Anterior cingulate cortex (tissue), 58 donors: ENCODE measurements around the gene PRIMPOL.
A peak's percentile ranks its signal among the peaks of the same experiment; 100 is the strongest.

Experiments
- DNase-seq, 58 donors: peaks; one replicate each; lab custom pipeline; 2025; lab: John Stamatoyannopoulos, UW

PRIMPOL gene

GRCh38 chr4:184662236-184662635 lies 12.7 kb downstream of the PRIMPOL start:
- DNase-seq: no peak

DNA sequence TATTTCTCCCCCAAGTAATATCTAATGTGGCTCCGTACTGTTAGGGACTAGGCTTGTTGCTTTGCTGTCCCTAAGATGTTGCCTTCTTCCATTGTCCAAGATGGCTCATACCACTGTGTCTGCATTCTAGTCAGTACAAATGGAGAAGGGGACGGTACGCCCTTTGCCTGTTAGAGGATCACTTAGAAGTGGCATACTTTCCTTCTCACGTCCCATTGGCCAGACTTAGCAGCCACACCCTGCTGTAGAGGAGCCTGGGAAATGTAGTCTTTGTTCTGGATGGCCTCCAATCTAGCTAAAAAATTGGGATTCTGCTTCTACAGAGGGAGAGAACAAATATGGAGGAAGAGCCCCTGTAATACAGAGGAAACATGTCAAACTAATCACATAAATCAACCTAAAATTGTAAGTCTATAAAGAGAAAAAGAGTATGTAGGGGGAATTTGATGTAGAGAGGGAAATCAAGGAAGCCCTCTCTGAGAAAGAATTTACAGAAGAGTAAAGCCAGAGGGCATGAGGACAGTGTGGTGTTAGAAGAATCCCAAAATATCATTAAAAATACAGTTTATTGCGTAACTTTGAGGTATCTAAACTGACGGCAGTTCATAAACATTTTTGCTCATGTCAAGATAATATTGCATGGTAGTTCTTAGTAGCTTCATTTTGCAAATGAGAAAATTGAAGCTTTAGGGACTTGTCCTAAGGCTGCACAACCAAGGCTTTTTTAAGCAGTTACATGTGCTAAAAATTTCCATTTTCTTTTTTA lies 15.1 kb downstream of the PRIMPOL start:
- no peak for DNase-seq

- DNase-seq: no peak
These were observed 17.1 kb downstream of the PRIMPOL start for GRCh38 chr4:184666670-184667069.

- DNase-seq: no peak
These were observed 18.6 kb downstream of the PRIMPOL start for GRCh38 chr4:184668096-184668495.

DNA sequence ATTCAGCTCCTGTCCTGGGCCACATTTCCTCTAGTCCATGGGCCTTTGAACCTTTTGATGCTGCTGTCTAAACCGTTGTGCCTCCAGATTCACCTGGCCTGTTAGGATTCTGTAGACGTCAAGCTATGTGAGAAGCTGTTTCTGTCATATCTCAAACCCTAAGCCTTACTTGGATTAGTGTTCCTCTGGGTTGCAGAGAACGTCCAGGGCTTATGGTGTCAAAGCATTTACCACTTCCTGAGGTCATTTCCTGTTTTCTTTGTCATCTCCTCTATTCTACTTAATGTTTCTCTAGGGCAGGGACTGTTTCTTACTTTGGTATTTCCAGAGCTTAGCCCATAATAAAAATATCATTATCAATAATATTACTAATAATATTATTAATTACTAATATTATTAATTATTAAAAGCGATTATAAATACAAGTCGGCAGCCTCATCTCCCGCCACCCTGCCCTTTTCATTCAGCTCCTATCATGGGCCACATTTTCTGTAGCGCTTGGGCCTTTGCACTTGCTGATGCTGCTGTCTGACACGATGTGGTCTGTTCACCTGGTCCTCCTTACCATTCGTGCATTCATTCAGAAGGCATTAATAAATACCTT lies 19.1 kb downstream of the PRIMPOL start:
- no peak for DNase-seq

DNA sequence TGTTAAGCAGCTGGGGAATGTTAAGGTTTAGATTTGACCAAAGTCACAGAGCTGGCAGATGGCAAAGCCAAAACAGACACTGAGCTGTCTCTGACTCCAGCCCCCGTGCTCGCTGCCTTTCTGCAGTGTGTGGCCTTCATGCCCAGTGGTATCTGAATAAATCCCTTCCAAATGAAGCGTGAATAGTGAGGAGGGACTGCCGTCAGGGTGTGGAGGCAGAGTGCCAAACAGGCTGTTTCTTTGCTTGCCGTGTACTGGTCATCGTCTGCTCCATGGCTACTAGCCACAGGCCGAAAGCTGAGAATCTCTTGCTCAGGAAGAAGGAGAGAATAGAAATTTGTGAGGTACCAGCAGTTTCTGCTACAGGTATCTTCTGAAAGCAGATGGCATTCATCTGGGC lies 19.7 kb downstream of the PRIMPOL start:
- DNase-seq: peak in 3 of 58 donors; percentile 2 to 13 (median 6)

DNA sequence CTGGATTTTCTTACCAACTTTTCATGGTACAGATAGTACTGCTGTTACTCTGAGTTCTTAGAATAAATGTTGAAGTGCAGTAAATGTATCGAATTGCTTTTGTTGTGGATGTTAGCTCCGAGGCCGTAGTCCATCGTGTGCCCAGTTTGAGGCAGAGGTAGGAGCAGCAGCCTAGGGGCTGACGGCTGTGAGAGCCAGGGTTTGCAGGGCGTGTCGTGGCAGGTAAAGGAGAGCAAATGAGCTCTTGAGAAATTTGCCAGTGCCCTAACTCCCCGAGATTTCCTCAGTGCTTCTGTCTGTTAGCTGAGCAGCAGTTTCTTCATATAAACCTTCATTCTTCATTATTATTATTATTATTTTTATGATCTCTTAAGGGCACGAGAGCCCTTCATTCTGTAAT lies 21.6 kb downstream of the PRIMPOL start:
- no peak for DNase-seq

DNA sequence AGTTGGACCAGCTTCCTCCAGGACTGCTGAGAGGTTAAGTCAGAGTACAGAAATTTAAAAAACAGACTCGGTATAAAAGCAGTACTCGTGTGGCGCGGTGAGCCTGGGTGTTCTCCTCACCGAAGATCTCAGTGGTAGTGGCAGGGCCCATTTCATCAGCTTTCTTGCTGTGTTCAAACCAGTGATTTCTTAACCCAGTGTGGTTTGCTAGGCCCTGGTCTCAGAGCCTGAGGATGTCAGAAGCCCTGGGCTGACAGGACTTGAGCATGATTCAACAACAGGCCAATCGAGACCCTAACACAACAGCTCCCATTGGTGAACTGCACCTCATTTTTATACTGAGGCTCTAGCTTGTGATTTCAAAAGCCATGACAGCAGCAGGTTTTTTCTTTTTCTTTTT lies 23.2 kb downstream of the PRIMPOL start:
- no peak for DNase-seq

GRCh38 chr4:184674011-184674410 lies 24.5 kb downstream of the PRIMPOL start:
- no peak for DNase-seq

GRCh38 chr4:184675018-184675417 lies 25.5 kb downstream of the PRIMPOL start:
- DNase-seq: no peak

DNA sequence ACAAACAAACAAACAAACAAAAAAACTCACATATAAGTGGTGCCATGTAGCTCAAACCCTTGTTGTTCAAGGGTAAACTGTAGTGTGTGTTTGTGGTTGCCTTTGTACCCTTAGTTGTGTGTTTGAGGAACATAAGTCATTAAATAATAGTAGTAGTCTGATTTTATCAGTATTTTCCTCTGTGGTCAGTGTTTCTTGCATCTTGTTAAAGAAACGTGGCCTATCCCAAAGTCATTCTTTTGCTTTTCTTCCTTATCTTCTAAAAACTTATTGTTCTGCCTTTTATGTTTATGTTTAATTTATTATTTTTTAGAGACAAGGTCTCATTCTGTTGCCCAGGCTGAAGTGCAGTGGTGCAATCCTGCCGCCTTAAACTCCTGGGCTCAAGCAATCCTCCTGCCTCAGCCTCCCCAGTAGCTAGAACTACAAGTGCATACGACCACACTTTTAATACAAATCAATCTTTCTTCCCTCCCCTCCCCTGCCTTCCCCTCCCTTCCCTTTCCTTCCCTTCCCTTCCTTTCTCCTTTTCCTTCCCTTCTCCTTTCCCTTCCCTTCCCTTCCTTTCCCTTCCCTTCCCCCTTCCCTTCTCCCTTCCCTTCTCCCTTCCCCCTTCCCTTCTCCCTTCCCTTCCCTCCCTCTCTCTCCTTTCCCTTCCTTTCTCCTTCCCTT lies 26.4 kb downstream of the PRIMPOL start:
- no peak for DNase-seq

DNA sequence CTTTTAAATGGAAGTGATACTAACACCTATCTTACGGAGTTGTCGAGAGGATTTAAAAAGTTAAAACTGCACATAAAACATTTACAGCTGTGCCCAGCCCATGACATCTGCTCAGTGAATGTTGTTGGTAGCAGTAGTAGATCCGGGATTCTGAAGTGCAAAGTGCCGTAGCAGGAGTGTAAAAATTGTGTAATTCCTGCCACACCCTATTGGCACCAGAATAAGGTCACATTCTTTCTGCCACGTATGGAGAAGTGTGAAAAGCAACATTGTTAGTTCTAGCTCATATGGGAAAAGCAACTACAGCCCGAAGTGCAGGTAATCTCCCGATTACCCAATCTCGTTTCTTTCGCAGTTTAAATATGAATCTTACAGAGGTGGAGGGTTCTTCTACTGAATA lies 31.2 kb downstream of the PRIMPOL start:
- no peak for DNase-seq

- no peak for DNase-seq
These were observed 32.4 kb downstream of the PRIMPOL start for GRCh38 chr4:184681916-184682315.

- DNase-seq: no peak
These were observed 35.1 kb downstream of the PRIMPOL start for GRCh38 chr4:184684491-184685189.

DNA sequence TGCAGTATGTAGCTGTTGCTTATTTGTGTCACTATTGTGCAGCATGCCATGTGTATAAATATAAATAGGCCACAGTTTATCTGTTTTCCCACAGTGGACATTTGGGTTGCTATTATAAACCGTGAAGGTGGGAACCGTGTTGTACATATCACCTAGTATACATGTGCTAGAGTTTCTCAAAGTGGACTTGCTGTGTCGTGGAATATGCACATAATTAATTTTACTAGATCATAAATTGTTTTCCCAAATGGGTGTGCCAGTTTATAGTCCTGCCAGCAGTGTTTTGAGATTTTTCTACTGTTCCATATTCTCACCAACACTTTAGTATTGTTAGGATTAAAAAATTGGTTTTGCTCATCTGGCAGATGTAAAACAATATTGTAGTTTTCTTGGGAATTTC lies 38.5 kb downstream of the PRIMPOL start:
- DNase-seq: no peak

- no peak for DNase-seq
These were observed 38.9 kb downstream of the PRIMPOL start for GRCh38 chr4:184688447-184688846.

DNA sequence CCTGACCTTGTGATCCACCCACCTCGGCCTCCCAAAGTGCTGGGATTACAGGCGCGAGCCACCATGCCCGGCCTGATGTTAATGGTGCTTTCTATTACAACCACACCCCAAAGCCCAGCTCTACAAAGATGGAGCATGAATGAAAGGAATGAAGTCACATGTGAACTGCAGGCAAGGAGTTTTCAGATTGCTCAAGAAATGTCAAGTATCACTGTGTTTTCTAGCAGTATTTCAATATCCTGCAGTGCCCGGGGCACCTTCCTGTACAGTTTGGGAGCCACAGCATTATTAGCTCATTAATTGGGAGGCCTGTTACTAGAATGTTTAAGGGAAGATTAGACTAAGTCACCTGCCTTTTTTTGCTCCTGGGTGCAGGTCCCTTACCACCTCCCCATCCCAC lies 40.1 kb downstream of the PRIMPOL start:
- DNase-seq: no peak

DNA sequence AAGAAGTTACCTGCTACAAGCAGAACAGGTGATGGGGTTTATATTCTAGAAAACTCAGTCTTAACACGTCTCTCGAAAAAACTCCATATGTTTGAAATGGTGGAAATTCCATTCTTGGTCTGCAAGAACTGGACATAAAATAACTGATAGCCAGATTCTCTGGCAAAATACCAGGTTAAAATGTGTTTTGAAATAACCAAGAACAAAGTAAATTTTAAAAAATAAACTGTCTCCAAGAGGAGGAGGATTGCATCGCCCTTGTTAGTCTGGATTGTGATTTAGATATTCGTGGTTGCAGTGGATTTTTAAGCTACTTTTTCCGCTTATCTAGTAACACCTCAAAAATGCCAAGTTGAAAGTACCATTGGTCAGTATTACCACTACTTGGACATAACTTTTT lies 43.5 kb downstream of the PRIMPOL start:
- DNase-seq: no peak

DNA sequence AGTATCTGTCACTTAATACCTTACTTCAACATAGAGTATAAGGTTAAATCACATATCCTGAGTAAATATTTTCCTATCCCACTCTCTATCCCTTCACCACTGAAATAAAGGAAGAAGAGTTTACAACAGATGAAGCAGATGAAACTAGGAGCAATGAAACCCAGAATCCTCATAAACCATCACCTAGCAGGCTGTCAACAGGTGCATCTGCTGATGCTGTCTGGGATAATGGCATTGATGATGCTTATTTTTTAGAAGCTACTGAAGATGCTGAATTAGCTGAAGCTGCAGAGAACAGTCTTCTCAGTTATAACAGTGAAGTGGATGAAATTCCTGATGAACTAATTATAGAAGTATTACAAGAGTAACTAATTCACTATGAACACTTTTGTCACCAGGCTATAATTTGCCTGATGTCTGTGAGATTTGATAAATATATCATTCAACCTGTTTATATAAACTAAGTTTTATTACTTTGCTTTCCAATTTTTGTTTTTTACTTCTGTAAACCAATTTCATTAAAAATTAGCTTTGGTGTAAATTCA lies 44.9 kb downstream of the PRIMPOL start:
- DNase-seq: no peak

GRCh38 chr4:184695178-184695896 lies 45.8 kb downstream of the PRIMPOL start:
- peak in 3 of 58 donors; percentile 2 to 4 (median 3) for DNase-seq
